Stimulated activated CD8-positive, alpha-beta memory T cell treated with anti-CD3 and anti-CD28 coated beads, Interleukin-12 subunit alpha, Interleukin-12 subunit beta, amount 100 ng/mL, for 24 hours (primary cell): ENCODE results near the gene NAALADL2.

Source experiments
- DNase-seq: peaks from one replicate; pipeline ENCODE4 v3.0.0-alpha.2; 2020; ENCODE audit errors: extremely low read depth

Gene NAALADL2

GRCh38 chr3:175839366-175840005, 980.4 kb downstream of the NAALADL2 start:
- DNase-seq = no peak

DNA sequence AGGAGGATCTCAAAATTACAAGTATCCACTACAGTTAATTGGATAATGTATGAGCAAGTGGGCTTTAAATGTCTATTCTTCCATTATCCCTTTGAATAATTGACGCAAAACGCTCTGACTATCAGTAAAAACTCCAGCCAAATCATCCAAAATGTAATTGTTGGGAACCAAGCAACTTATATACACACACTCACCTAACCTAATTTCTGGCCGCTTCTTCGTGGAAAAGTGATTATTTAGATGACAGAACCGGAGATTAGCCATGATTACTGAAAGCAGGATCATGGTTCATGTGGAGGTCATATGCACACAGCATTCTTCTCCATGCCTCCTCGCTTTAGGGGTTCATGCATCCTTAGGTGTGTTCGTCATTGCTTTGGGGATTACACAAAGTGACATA, 992.4 kb downstream of the NAALADL2 start:
- DNase-seq = no peak

GRCh38 chr3:175852560-175852959, 993.4 kb downstream of the NAALADL2 start:
- no peak for DNase-seq

- DNase-seq = no peak
These were observed 998.6 kb downstream of the NAALADL2 start for GRCh38 chr3:175857666-175858270.
